Neural cell (in vitro differentiated cells): Measurements from ENCODE around the gene ZDHHC14.

Source experiments
- CTCF ChIP-seq: fragments of 450-650 bp; IDR thresholded peaks from 2 replicates; pipeline ENCODE4 v1.5.1; 2014; ENCODE audit warnings: antibody characterized with exemption, mild to moderate bottlenecking, moderate library complexity; ENCODE audit not compliant: poor library complexity, severe bottlenecking
- EZH2 ChIP-seq: fragments of 200-600, 300-800 bp; shearing (Covaris generic), sonication (generic); IDR thresholded peaks from 2 replicates; pipeline ENCODE4 v1.6.1; 2014; ENCODE audit warnings: antibody characterized with exemption, low read length, borderline replicate concordance, mild to moderate bottlenecking; ENCODE audit not compliant: insufficient read depth, poor library complexity, severe bottlenecking
- MXI1 ChIP-seq: fragments of 450-650 bp; conservative IDR thresholded peaks from 2 replicates; pipeline ENCODE4 v1.6.1; 2014; ENCODE audit warnings: antibody characterized with exemption, mild to moderate bottlenecking; ENCODE audit not compliant: poor library complexity, severe bottlenecking
- POLR2AphosphoS5 ChIP-seq: IDR thresholded peaks from 2 replicates; pipeline ENCODE4 v1.6.1; 2012
- RAD21 ChIP-seq: fragments of 450-650 bp; conservative IDR thresholded peaks from 2 replicates; pipeline ENCODE4 v1.6.1; 2014; ENCODE audit warnings: antibody characterized with exemption, mild to moderate bottlenecking, moderate library complexity

- no peak for TF ChIP-seq POLR2AphosphoS5
- TF ChIP-seq EZH2 = no peak
- no peak for TF ChIP-seq CTCF
- TF ChIP-seq RAD21 = no peak
- no peak for TF ChIP-seq MXI1
Measured at GRCh38 chr6:157493576-157493975, 112.6 kb downstream of the ZDHHC14 start.
